Suprapubic skin (tissue), 4 donors: ENCODE measurements around the gene HSPA12B. TPM values are rescaled to one million over a fixed set of nuclear protein-coding genes. Genes with fewer than 3 reads are reported as not detected.

Source experiments
- DNase-seq, 2 donors: peaks; one replicate each; pipeline ENCODE4 v3.0.0-alpha.2; 2019; ENCODE audit warnings: low spot score in 2 of 2
- H3K27ac ChIP-seq: fragments of 200-600 bp; sonication (generic); one replicate; pipeline ENCODE4 v1.5.1; 2019
- H3K27me3 ChIP-seq: fragments of 200-600 bp; sonication (generic); one replicate; pipeline ENCODE4 v1.5.1; 2019
- H3K36me3 ChIP-seq: fragments of 200-600 bp; sonication (generic); one replicate; pipeline ENCODE4 v1.5.1; 2019
- H3K4me1 ChIP-seq: fragments of 200-600 bp; sonication (generic); one replicate; pipeline ENCODE4 v1.5.1; 2019
- H3K4me3 ChIP-seq: fragments of 200-600 bp; sonication (generic); one replicate; pipeline ENCODE4 v1.5.1; 2019; ENCODE audit warnings: mild to moderate bottlenecking
- H3K9me3 ChIP-seq: fragments of 200-600 bp; sonication (generic); one replicate; pipeline ENCODE4 v1.5.1; 2019
- CTCF ChIP-seq, 2 donors: fragments of 200-600 bp in 1 of 2; fragments of 450-650 bp in 1 of 2; sonication (generic) in 1 of 2; IDR thresholded peaks; one replicate each; pipeline ENCODE4 v1.5.1; 2016 to 2019; ENCODE audit warnings: antibody characterized with exemption in 2 of 2, mild to moderate bottlenecking in 1 of 2, moderate library complexity in 1 of 2
- EP300 ChIP-seq: sonication (generic); formaldehyde crosslinking; IDR thresholded peaks from one replicate; pipeline ENCODE4 v1.6.1; 2017; ENCODE audit warnings: antibody characterized with exemption
- POLR2A ChIP-seq, 2 donors: fragments of 450-650 bp; IDR thresholded peaks; one replicate each; pipeline ENCODE4 v1.6.1; 2017; ENCODE audit warnings: antibody characterized with exemption in 2 of 2, mild to moderate bottlenecking in 2 of 2, moderate library complexity in 2 of 2
- POLR2AphosphoS5 ChIP-seq, 3 donors: sonication (generic); formaldehyde crosslinking; IDR thresholded peaks; one replicate each; pipeline ENCODE4 v1.6.1; 2017; ENCODE audit warnings: antibody characterized with exemption in 3 of 3
- whole genome bisulfite sequencing: methylation state at CpG from one replicate; pipeline ENCODE4 v1.1.5; 2018; 5-methylcytosine and 5-hydroxymethylcytosine counted together
- total RNA-seq, 4 donors: library from RNA; depleted of rRNA; stranded (reverse); fragments of >200 nt; gene quantifications; one replicate each; pipeline ENCODE4 v1.1.0, GENCODE V29; 2016

HSPA12B gene
- total RNA-seq, 4 donors from 2014 or later, result 1.9 to 8.7 (median 4.4) TPM

GRCh38 chr20:3771552-3772058 lies 39.1 kb downstream of the HSPA12B start:
- Histone ChIP-seq H3K4me1 (peaks cover 25% of the 10 kb centered on the region), H3K4me3 (no peak overlapping the region), H3K27ac (no peak overlapping the region), H3K27me3 (no peaks in the 10 kb centered on the region), H3K9me3 (no peaks in the 10 kb centered on the region), H3K36me3 (no peaks in the 10 kb centered on the region)
- DNase-seq, result no peak
- TF ChIP-seq CTCF (IDR thresholded peaks at IDR 0.05), result no peak
- no peak for TF ChIP-seq POLR2A (IDR thresholded peaks at IDR 0.05)
- TF ChIP-seq POLR2AphosphoS5 (IDR thresholded peaks at IDR 0.05), result no peak
- no peak for TF ChIP-seq EP300
- 81% methylated on average over 7 of the region's 7 CpGs for WGBS

- TF ChIP-seq POLR2AphosphoS5 (IDR thresholded peaks at IDR 0.05), result no peak
- no peak for TF ChIP-seq EP300
- TF ChIP-seq POLR2A (IDR thresholded peaks at IDR 0.05), result no peak
- no peak for TF ChIP-seq CTCF (IDR thresholded peaks at IDR 0.05)
- 89% methylated on average over 4 of the region's 4 CpGs for WGBS
Observed at GRCh38 chr20:3775457-3776108, 43.1 kb downstream of the HSPA12B start.

GRCh38 chr20:3777381-3777715 lies 44.9 kb downstream of the HSPA12B start:
- 18% methylated on average over 10 of the region's 16 CpGs for WGBS
- DNase-seq, result no peak
- H3K36me3 ChIP-seq, result no peaks in the 10 kb centered on the region
- H3K4me3 ChIP-seq, result peak overlapping the region; percentile 51
- no peaks in the 10 kb centered on the region for H3K9me3 ChIP-seq
- TF ChIP-seq POLR2A (IDR thresholded peaks at IDR 0.05) (no peak), EP300 (no peak), POLR2AphosphoS5 (IDR thresholded peaks at IDR 0.05) (no peak), CTCF (IDR thresholded peaks at IDR 0.05) (no peak)
- peaks cover 36% of the 10 kb centered on the region for H3K4me1 ChIP-seq
- no peaks in the 10 kb centered on the region for H3K27me3 ChIP-seq
- no peak overlapping the region for H3K27ac ChIP-seq

More at GRCh38 chr20:3775457-3776108, 43.1 kb downstream of the HSPA12B start:
- H3K36me3 ChIP-seq, result no peaks in the 10 kb centered on the region
- H3K4me3 ChIP-seq, result no peak overlapping the region
- no peaks in the 10 kb centered on the region for H3K9me3 ChIP-seq
- no peaks in the 10 kb centered on the region for H3K27me3 ChIP-seq
- no peak for DNase-seq
- peaks cover 18% of the 10 kb centered on the region for H3K4me1 ChIP-seq
- H3K27ac ChIP-seq, result no peak overlapping the region

- Histone ChIP-seq H3K27me3 (no peaks in the 10 kb centered on the region), H3K9me3 (no peaks in the 10 kb centered on the region), H3K27ac (no peak overlapping the region), H3K4me1 (peaks cover 42% of the 10 kb centered on the region), H3K36me3 (no peaks in the 10 kb centered on the region), H3K4me3 (peak overlapping the region; percentile 51)
- WGBS, result 16% methylated on average over 15 of the region's 70 CpGs
- DNase-seq, result peak in 1 of 2 donors; percentile 92
- TF ChIP-seq EP300, result no peak
- TF ChIP-seq POLR2A (IDR thresholded peaks at IDR 0.05), result no peak
- no peak for TF ChIP-seq CTCF (IDR thresholded peaks at IDR 0.05)
- no peak for TF ChIP-seq POLR2AphosphoS5 (IDR thresholded peaks at IDR 0.05)
Observed at GRCh38 chr20:3777716-3778629, 45.5 kb downstream of the HSPA12B start.

GRCh38 chr20:3778976-3779375 lies 46.5 kb downstream of the HSPA12B start:
- peaks cover 52% of the 10 kb centered on the region for H3K4me1 ChIP-seq
- TF ChIP-seq EP300, result no peak
- no peak for TF ChIP-seq POLR2AphosphoS5 (IDR thresholded peaks at IDR 0.05)
- TF ChIP-seq POLR2A (IDR thresholded peaks at IDR 0.05), result no peak
- no peak for TF ChIP-seq CTCF (IDR thresholded peaks at IDR 0.05)
- no peak overlapping the region for H3K27ac ChIP-seq

More at GRCh38 chr20:3778976-3779375, 46.5 kb downstream of the HSPA12B start:
- Histone ChIP-seq H3K27me3 (no peaks in the 10 kb centered on the region), H3K9me3 (no peaks in the 10 kb centered on the region), H3K36me3 (peaks cover 2% of the 10 kb centered on the region), H3K4me3 (no peak overlapping the region)
- 51% methylated on average over 15 of the region's 18 CpGs for WGBS
- DNase-seq, result no peak
